AG04449 (cell line): Measurements from ENCODE around the gene ALK.

Experiments
- CTCF ChIA-PET: fragments of 350-600 bp; formaldehyde crosslinking; extraction: SDS; loops from one replicate; lab custom pipeline; 2021; ENCODE audit warnings: antibody characterized with exemption; lab: Yijun Ruan, JAX
- POLR2A ChIA-PET: fragments of 400-600, 350-600 bp; formaldehyde crosslinking; extraction: SDS; loops from one replicate; lab custom pipeline; 2020; ENCODE audit warnings: antibody characterized with exemption, inconsistent platforms; lab: Yijun Ruan, JAX
- DNase-seq: peaks from one replicate; pipeline ENCODE4 v3.0.0-alpha.2; 2010; ENCODE audit warnings: low read depth, low spot score
- H3K4me3 ChIP-seq: 2 replicates; pipeline ENCODE4 v1.5.1; 2011; ENCODE audit warnings: low read depth, mild to moderate bottlenecking, control low read depth, low read length
- TF ChIP-seq, protein P1 (sequence below): IDR thresholded peaks from one replicate; pipeline ENCODE4 v1.5.1; 2011; ENCODE audit warnings: mild to moderate bottlenecking, moderate library complexity, low read length, control low read depth, inconsistent platforms; ENCODE audit not compliant: insufficient read depth; ENCODE audit errors: missing control alignments

The ALK gene

DNA sequence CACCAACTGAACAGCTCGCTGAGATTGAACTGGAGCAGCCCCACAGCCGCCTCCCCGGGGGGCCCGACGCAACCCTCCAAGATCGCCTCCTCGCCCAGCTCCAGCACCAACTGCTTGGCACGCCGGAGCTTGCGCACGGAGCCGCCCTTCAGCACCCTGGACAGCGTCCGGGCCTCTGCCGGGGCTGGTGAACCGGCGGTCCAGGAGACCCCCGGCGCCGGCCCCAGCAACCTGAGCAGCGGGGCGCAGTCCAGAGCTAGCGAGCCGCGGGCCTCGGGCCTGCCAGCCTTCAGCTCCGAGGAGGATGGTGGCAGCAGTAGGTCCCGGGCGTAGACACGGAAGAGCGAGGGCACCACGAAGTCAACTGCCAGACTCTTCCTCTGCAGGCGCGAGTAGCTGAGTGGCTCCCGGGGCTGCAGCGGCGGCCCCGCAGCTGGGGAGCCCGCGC lies 1.2 kb downstream of the ALK start:
- ChIA-PET CTCF (interaction anchor here (0.7 to 7.5 kb wide), 5 partner anchors 13 to 964 kb away, joined by 3 to 61 read pairs (median 5); no protein-coding TSS in a partner anchor), POLR2A (no interaction called here)
- TF ChIP-seq, protein P1, sequence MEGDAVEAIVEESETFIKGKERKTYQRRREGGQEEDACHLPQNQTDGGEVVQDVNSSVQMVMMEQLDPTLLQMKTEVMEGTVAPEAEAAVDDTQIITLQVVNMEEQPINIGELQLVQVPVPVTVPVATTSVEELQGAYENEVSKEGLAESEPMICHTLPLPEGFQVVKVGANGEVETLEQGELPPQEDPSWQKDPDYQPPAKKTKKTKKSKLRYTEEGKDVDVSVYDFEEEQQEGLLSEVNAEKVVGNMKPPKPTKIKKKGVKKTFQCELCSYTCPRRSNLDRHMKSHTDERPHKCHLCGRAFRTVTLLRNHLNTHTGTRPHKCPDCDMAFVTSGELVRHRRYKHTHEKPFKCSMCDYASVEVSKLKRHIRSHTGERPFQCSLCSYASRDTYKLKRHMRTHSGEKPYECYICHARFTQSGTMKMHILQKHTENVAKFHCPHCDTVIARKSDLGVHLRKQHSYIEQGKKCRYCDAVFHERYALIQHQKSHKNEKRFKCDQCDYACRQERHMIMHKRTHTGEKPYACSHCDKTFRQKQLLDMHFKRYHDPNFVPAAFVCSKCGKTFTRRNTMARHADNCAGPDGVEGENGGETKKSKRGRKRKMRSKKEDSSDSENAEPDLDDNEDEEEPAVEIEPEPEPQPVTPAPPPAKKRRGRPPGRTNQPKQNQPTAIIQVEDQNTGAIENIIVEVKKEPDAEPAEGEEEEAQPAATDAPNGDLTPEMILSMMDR: no peak
- DNase-seq: no peak
- H3K4me3 ChIP-seq: no peak overlapping the region

DNA sequence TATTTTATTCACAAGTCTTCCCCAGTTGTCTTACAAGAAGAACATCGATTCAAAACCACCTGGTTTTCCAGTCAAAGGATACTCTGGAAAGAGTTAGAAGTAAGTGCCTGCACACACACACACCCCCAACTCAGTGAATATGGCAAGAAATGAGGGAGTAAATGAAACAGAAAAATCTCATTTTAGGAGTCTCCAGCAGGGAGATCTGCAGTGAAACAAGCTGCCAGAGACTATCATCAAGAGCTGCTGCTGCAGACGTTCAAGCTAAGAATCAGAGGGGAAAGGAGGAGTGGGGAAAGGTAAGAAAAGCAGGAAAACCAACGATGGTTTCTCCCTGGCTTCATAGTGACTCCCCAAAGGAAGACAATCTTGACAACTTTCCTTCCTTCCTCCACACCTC lies 2.4 kb downstream of the ALK start:
- DNase-seq: no peak
- TF ChIP-seq, protein P1: no peak
- no peak overlapping the region for H3K4me3 ChIP-seq
- POLR2A ChIA-PET: no interaction called here
- CTCF ChIA-PET: interaction anchor here (2.3 kb wide), 1 partner anchor 610 kb away, joined by 5 read pairs; no protein-coding TSS in a partner anchor

DNA sequence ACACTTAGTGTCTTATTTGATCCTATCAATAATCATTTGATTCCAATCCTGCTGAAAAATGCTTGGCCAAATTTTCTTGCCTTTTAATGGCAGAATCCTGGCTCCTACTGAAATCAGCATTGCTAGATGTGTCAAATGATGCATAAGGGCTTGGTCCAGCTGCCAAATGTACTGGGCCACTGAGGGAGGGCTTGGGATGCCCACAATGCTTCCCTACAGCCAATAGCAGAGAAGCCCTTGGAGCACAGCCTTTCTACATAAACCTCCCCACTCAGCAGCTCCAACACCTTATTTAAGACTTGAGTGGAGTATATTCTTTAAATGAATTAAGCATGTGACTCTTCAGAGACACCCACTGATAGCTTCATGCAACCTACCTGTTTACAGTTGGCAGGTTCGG lies 3.6 kb downstream of the ALK start:
- no peak for DNase-seq
- TF ChIP-seq, protein P1: no peak
- no peak overlapping the region for H3K4me3 ChIP-seq
- CTCF ChIA-PET: interaction anchor here (0.6 to 1.3 kb wide), 2 partner anchors 9 to 10 kb away, joined by 3 to 4 read pairs; no protein-coding TSS in a partner anchor
- POLR2A ChIA-PET: no interaction called here

DNA sequence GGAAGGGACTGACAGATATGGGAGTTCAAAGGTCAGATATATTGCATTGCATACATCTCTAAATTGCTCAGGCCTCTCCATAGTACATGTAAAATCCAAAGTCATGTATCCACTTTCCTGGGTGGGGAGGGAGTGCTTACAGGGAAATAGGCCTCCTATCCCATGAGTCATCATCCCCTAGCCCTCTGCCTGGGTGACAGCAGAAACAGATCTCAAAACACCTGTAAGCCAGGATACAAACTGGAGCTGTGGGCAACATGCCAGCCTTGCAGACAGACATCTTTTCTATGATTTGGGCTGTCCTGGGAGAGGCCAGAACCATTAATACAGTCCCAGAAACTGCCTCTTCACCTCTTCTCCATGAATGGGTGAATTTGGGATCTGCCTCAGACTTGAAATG lies 4.8 kb downstream of the ALK start:
- CTCF ChIA-PET: no interaction called here
- no peak for DNase-seq
- H3K4me3 ChIP-seq: no peak overlapping the region
- POLR2A ChIA-PET: no interaction called here
- TF ChIP-seq, protein P1: no peak

DNA sequence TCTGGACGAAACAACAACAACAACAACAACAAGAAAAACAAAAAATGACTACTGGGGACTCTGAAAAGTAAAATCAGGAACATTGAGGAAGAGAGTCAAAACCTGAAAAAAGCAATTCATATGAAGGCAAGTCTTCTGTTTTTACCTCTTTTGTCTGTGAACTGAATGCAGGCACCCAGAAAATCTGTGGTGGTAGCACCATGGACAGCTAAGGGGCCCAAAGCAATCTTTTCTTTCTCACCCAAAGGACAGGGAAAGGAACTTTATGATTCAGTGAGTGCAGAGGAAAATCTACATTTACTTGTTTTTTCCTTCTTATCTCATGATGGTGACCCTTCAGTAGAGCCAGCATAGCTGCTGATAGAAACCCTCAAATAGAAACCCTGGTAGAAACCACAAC lies 10.4 kb downstream of the ALK start:
- H3K4me3 ChIP-seq: no peak overlapping the region
- TF ChIP-seq, protein P1: no peak
- CTCF ChIA-PET: interaction anchor here (6.8 kb wide), 1 partner anchor 12 kb away, joined by 39 read pairs; the partner anchor contains the start of gene ALK
- POLR2A ChIA-PET: no interaction called here
- DNase-seq: no peak

DNA sequence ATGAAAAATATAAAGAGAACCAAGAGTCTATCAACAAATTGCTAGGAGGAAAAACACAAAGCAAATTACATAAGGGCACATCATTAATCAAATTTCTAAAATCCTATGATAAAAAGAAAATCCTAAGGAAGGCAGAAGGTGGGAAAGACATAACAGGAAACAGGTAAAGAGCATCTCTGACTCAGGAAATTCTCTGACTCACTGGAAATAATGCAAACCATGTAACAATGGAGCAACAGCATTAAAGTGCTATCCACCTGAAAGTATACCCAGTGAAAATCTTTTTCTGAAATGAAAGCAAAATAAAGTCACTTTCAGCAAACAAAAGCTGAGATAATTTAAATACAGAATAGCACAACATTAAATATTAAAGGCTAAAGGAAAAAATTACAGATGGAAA lies 10.9 kb downstream of the ALK start:
- no peak for DNase-seq
- no peak overlapping the region for H3K4me3 ChIP-seq
- TF ChIP-seq, protein P1: no peak
- CTCF ChIA-PET: interaction anchor here (0.7 to 6.8 kb wide), 2 partner anchors 12 to 611 kb away, joined by 3 to 39 read pairs; partner anchors contain the start of gene ALK
- POLR2A ChIA-PET: no interaction called here
